H1 (cell line): Measurements from ENCODE around the gene ASAP3. TPM values are rescaled to one million over a fixed set of nuclear protein-coding genes. Genes with fewer than 3 reads are reported as not detected.

Source experiments
- CTCF ChIA-PET: fragments of 300-600 bp; sonication (Branson Sonifier 250); formaldehyde crosslinking; loops from one replicate; lab custom pipeline; 2021; ENCODE audit not compliant: partially characterized antibody; lab: Charles Lee
- POLR2A ChIA-PET: fragments of 300-600 bp; sonication (Branson Sonifier 250); formaldehyde crosslinking; loops from one replicate; lab custom pipeline; 2021; ENCODE audit warnings: inconsistent platforms; ENCODE audit not compliant: partially characterized antibody; lab: Charles Lee
- DNase-seq, 2 experiments: peaks; one replicate each; pipeline versions ENCODE4 v3.0.0 to v3.0.0-alpha.2; 2010 to 2022; ENCODE audit warnings: low spot score in 2 of 2, low read depth in 1 of 2, mixed read lengths in 1 of 2
- FAIRE-seq: peaks from 2 replicates; lab custom pipeline; 2011; peaks lifted over from hg19 to GRCh38; lab: Jason Lieb, UNC
- H2AFZ ChIP-seq: 2 replicates; pipeline ENCODE4 v1.8.1; 2012; ENCODE audit warnings: low read length, inconsistent platforms
- H2AK5ac ChIP-seq: 2 replicates; pipeline ENCODE4 v1.6.1; 2013; ENCODE audit warnings: low read depth, low read length
- H2BK120ac ChIP-seq: replicated peaks from 2 replicates; pipeline ENCODE3; 2013; ENCODE audit warnings: low read depth, low read length, inconsistent platforms
- H2BK12ac ChIP-seq: 2 replicates; pipeline ENCODE4 v1.6.1; 2013; ENCODE audit warnings: low read depth, low read length
- H2BK15ac ChIP-seq: 2 replicates; pipeline ENCODE4 v1.6.1; 2013; ENCODE audit warnings: low read length
- H2BK20ac ChIP-seq: 2 replicates; pipeline ENCODE4 v1.6.1; 2013; ENCODE audit warnings: low read length
- H2BK5ac ChIP-seq: 2 replicates; pipeline ENCODE4 v1.6.1; 2013; ENCODE audit warnings: low read depth, low read length
- H3K14ac ChIP-seq: 2 replicates; pipeline ENCODE4 v1.6.1; 2013; ENCODE audit warnings: inconsistent platforms; ENCODE audit not compliant: insufficient read length
- H3K18ac ChIP-seq: 2 replicates; pipeline ENCODE4 v1.6.1; 2013; ENCODE audit warnings: low read length; ENCODE audit errors: extremely low read depth
- H3K23ac ChIP-seq: 2 replicates; pipeline ENCODE4 v1.6.1; 2013; ENCODE audit warnings: inconsistent platforms; ENCODE audit not compliant: insufficient read length
- H3K23me2 ChIP-seq: 2 replicates; pipeline ENCODE4 v1.6.1; 2013; ENCODE audit warnings: low read depth, low read length
- H3K27ac ChIP-seq: 2 replicates; pipeline ENCODE4 v1.6.1; 2011; ENCODE audit warnings: low read depth, low read length, inconsistent platforms
- H3K27me3 ChIP-seq, 4 experiments: replicated peaks in 1 of 4; 1 replicate in 1 of 4; 2 replicates in 3 of 4; pipeline versions ENCODE4 v1.6.1 to v1.8.1; 2011 to 2013; ENCODE audit warnings: low read length in 3 of 4, mild to moderate bottlenecking in 3 of 4, inconsistent platforms in 2 of 4, mixed read lengths in 2 of 4, moderate library complexity in 1 of 4; ENCODE audit not compliant: control insufficient read depth in 3 of 4, insufficient read depth in 3 of 4; ENCODE audit errors: extremely low read depth in 1 of 4
- H3K36me3 ChIP-seq, 4 experiments: 2 replicates each; pipeline versions ENCODE4 v1.6.1 to v1.8.1; 2011 to 2013; ENCODE audit warnings: mild to moderate bottlenecking in 4 of 4, low read length in 3 of 4, moderate library complexity in 2 of 4, control low read depth in 1 of 4, inconsistent platforms in 1 of 4; ENCODE audit not compliant: insufficient read depth in 4 of 4, control insufficient read depth in 2 of 4
- H3K4ac ChIP-seq: replicated peaks from 2 replicates; pipeline ENCODE3; 2013; ENCODE audit warnings: low read length, low read depth, mixed read lengths, inconsistent platforms; ENCODE audit not compliant: insufficient read length
- H3K4me1 ChIP-seq, 4 experiments: replicated peaks in 1 of 4; 1 replicate in 1 of 4; 2 replicates in 3 of 4; pipeline versions ENCODE4 v1.6.1 to v1.8.1; 2011 to 2013; ENCODE audit warnings: low read length in 3 of 4, inconsistent platforms in 2 of 4, mixed read lengths in 1 of 4; ENCODE audit not compliant: insufficient read depth in 4 of 4, control insufficient read depth in 3 of 4
- H3K4me2 ChIP-seq, 2 experiments: 2 replicates each; pipeline versions ENCODE4 v1.6.1 to v1.8.1; 2011 to 2013; ENCODE audit warnings: low read depth in 2 of 2, low read length in 2 of 2, control low read depth in 1 of 2, inconsistent platforms in 1 of 2, mild to moderate bottlenecking in 1 of 2; ENCODE audit not compliant: insufficient read depth in 1 of 2
- H3K4me3 ChIP-seq, 4 experiments: fragments of 200-600, 300-600 bp in 1 of 4; sonication (generic), shearing (Covaris generic), sonication (Bioruptor Twin) in 1 of 4; 2 replicates each; pipeline versions ENCODE4 v1.5.1 to v1.8.1; 2011 to 2016; ENCODE audit warnings: low read length in 4 of 4, low read depth in 3 of 4, control low read depth in 2 of 4, inconsistent platforms in 2 of 4, mild to moderate bottlenecking in 2 of 4, mixed read lengths in 1 of 4, moderate library complexity in 1 of 4; ENCODE audit not compliant: insufficient read depth in 2 of 4; ENCODE audit errors: extremely low read depth in 1 of 4
- H3K56ac ChIP-seq: replicated peaks from 2 replicates; pipeline ENCODE3; 2013; ENCODE audit warnings: low read depth, mild to moderate bottlenecking, mixed read lengths, low read length, inconsistent platforms; ENCODE audit not compliant: insufficient read length
- H3K79me1 ChIP-seq: 2 replicates; pipeline ENCODE4 v1.6.1; 2013; ENCODE audit warnings: low read depth, low read length, control low read depth
- H3K79me2 ChIP-seq, 2 experiments: 2 replicates each; pipeline versions ENCODE4 v1.6.1 to v1.8.1; 2012 to 2013; ENCODE audit warnings: low read length in 2 of 2, mild to moderate bottlenecking in 2 of 2, inconsistent platforms in 1 of 2; ENCODE audit not compliant: insufficient read depth in 2 of 2, control insufficient read depth in 1 of 2
- H3K9ac ChIP-seq, 4 experiments: replicated peaks in 1 of 4; 1 replicate in 1 of 4; 2 replicates in 3 of 4; pipeline versions ENCODE4 v1.6.1 to v1.8.1; 2011 to 2013; ENCODE audit warnings: low read depth in 3 of 4, low read length in 3 of 4, control low read depth in 2 of 4, mild to moderate bottlenecking in 2 of 4, moderate library complexity in 2 of 4, inconsistent platforms in 1 of 4; ENCODE audit errors: extremely low read depth in 1 of 4
- H3K9me3 ChIP-seq, 2 experiments: 2 replicates each; pipeline versions ENCODE4 v1.6.1 to v1.8.1; 2012 to 2013; ENCODE audit warnings: mild to moderate bottlenecking in 2 of 2, moderate library complexity in 2 of 2, control low read depth in 1 of 2, inconsistent platforms in 1 of 2, low read depth in 1 of 2, low read length in 1 of 2, mixed read lengths in 1 of 2; ENCODE audit not compliant: insufficient read depth in 2 of 2
- H4K20me1 ChIP-seq, 2 experiments: replicated peaks in 1 of 2; 2 replicates each; pipeline versions ENCODE3 to v1.8.1; 2011 to 2013; ENCODE audit warnings: inconsistent platforms in 2 of 2, low read length in 2 of 2, mild to moderate bottlenecking in 1 of 2; ENCODE audit not compliant: insufficient read depth in 2 of 2, control insufficient read depth in 1 of 2
- H4K5ac ChIP-seq: 2 replicates; pipeline ENCODE4 v1.6.1; 2013; ENCODE audit warnings: low read length, low read depth, mixed read lengths, inconsistent platforms; ENCODE audit not compliant: insufficient read length
- H4K8ac ChIP-seq: 2 replicates; pipeline ENCODE4 v1.8.0; 2013; ENCODE audit warnings: mild to moderate bottlenecking, moderate library complexity, low read length, inconsistent platforms; ENCODE audit not compliant: insufficient read depth; ENCODE audit errors: extremely low read depth
- H4K91ac ChIP-seq: replicated peaks from 2 replicates; pipeline ENCODE3; 2013; ENCODE audit warnings: low read length, mixed read lengths, inconsistent platforms; ENCODE audit not compliant: insufficient read length
- ATF2 ChIP-seq: IDR thresholded peaks from 2 replicates; pipeline ENCODE4 v1.6.1; 2012; ENCODE audit warnings: low read length, inconsistent platforms
- E2F6 ChIP-seq: IDR thresholded peaks from 2 replicates; pipeline ENCODE4 v1.6.1; 2012; ENCODE audit warnings: inconsistent platforms
- EZH2 ChIP-seq: fragments of 200-600 bp; sonication (generic); IDR thresholded peaks from 2 replicates; pipeline ENCODE4 v1.7.1; 2012; ENCODE audit warnings: low read depth, mild to moderate bottlenecking, moderate library complexity, low read length, inconsistent platforms; ENCODE audit not compliant: severe bottlenecking
- HDAC6 ChIP-seq: IDR thresholded peaks from one replicate; pipeline ENCODE4 v1.7.1; 2012; ENCODE audit warnings: low read depth, mild to moderate bottlenecking, inconsistent platforms, low read length, moderate library complexity
- NANOG ChIP-seq: IDR thresholded peaks from 2 replicates; pipeline ENCODE4 v1.6.1; 2011; ENCODE audit warnings: low read length, low read depth, mild to moderate bottlenecking, inconsistent platforms; ENCODE audit not compliant: insufficient read depth, poor library complexity, severe bottlenecking
- SIRT6 ChIP-seq: IDR thresholded peaks from one replicate; pipeline ENCODE4 v1.7.1; 2012; ENCODE audit warnings: low read length, inconsistent platforms
- YY1 ChIP-seq: IDR thresholded peaks from 2 replicates; pipeline ENCODE4 v1.6.1; 2011; ENCODE audit warnings: low read depth, mild to moderate bottlenecking, low read length
- WGBS, 2 experiments: shearing (Covaris generic) in 1 of 2; methylation state at CpG; one replicate each; pipeline versions ENCODE4 v1.1.6 to v1.1.7; 2013 to 2015; ENCODE audit warnings: low lambda C conversion rate in 2 of 2, mixed read lengths in 2 of 2, inconsistent platforms in 1 of 2, low coverage in 1 of 2, missing lambda C conversion rate in 1 of 2; ENCODE audit not compliant: insufficient replicate concordance in 2 of 2, insufficient coverage in 1 of 2, insufficient read length in 1 of 2; ENCODE audit errors: extremely low coverage in 1 of 2, missing lambda C conversion rate in 1 of 2; 5-methylcytosine and 5-hydroxymethylcytosine counted together
- polyA plus RNA-seq, 7 experiments: library from polyadenylated mRNA; depleted of rRNA in 3 of 7; stranded (reverse) in 5 of 7; unstranded in 2 of 7; fragments of >200 nt in 5 of 7; fragments of 200-250 nt in 2 of 7; gene quantifications; 1 replicate in 5 of 7; 2 replicates in 1 of 7; 4 replicates in 1 of 7; pipeline versions ENCODE4 v1.2.1 to v1.2.3, GENCODE V29; 2011 to 2013; ENCODE audit warnings: missing spikeins in 2 of 7, mixed read lengths in 2 of 7
- total RNA-seq: library from RNA; stranded (reverse); fragmentation: NEBNext Ultra II Directional; extraction: Animal tissue kit (Norgen Biotek cat#: 25700); gene quantifications from 2 replicates; pipeline ENCODE4 v1.2.1, GENCODE V29; 2021

ASAP3 gene
- total and polyA plus RNA-seq, 2 of the 8 experiments (the other 6 are each of a cell fraction or from before 2014, with no cell fraction given): 53.1 to 58.0 TPM

GRCh38 chr1:23421343-23421742 lies 62.6 kb downstream of the ASAP3 start:
- Histone ChIP-seq H2BK15ac (no peak overlapping the region), H3K23me2 (peaks cover 6% of the 10 kb centered on the region; the same call in 1 of the 2 replicates), H3K9me3 (no peaks in the 10 kb centered on the region; a peak in 1 of 4 replicates), H4K91ac (no peak overlapping the region), H3K23ac (no peak overlapping the region), H2AK5ac (no peak overlapping the region), H3K18ac (no peak overlapping the region), H3K4me1 (peaks cover 1 to 11% (median 3%) of the 10 kb centered on the region in 4 experiments; a peak in 6 of 7 replicates), H3K4ac (no peak overlapping the region), H4K8ac (no peak overlapping the region), H4K20me1 (peaks cover 14 to 26% of the 10 kb centered on the region in 2 experiments), H4K5ac (no peak overlapping the region), H3K79me2 (no peaks in the 10 kb centered on the region), H3K14ac (no peak overlapping the region), H2BK12ac (no peak overlapping the region), H2BK5ac (no peak overlapping the region), H3K56ac (no peak overlapping the region), H2BK120ac (no peak overlapping the region), H3K4me3 (no peak overlapping the region), H3K36me3 (peaks cover 0 to 2% (median 0%) of the 10 kb centered on the region in 4 experiments; a peak in 2 of 8 replicates), H3K4me2 (no peak overlapping the region), H2AFZ (no peak overlapping the region), H3K9ac (no peak overlapping the region), H2BK20ac (no peak overlapping the region), H3K27me3 (peaks cover 86 to 100% (median 98%) of the 10 kb centered on the region in 4 experiments), H3K27ac (no peak overlapping the region), H3K79me1 (0 out of 2 replicates have a peak, but pooled peaks cover 3% of the 10 kb centered on the region)
- no peak for DNase-seq
- FAIRE-seq: no peak
- CTCF ChIA-PET: interaction anchor here (0.5 to 3.4 kb wide), 6 partner anchors 11 to 250 kb away, joined by 3 to 29 read pairs (median 8); no protein-coding TSS in a partner anchor
- WGBS, 2 experiments: 74% methylated on average over 3 of the region's 3 CpGs; no CpG with 5 or more reads in 1 of the 2 experiments
- TF ChIP-seq ATF2: no peak
- TF ChIP-seq E2F6: no peak
- TF ChIP-seq EZH2: no peak
- no peak for TF ChIP-seq NANOG
- TF ChIP-seq HDAC6: no peak
- TF ChIP-seq YY1: no peak
- TF ChIP-seq SIRT6: no peak
- POLR2A ChIA-PET: no interaction called here
